OCI-LY3 (cell line): Measurements from ENCODE around the gene NOL11.

Source experiments
- CTCF ChIP-seq: fragments of 200-600, 300-600 bp; sonication (generic); IDR thresholded peaks from 2 replicates; pipeline ENCODE4 v1.5.1; 2014; ENCODE audit warnings: antibody characterized with exemption, low read length, low read depth
- EZH2phosphoT487 ChIP-seq: fragments of 200-600 bp; shearing (Covaris generic); IDR thresholded peaks from 2 replicates; pipeline ENCODE4 v1.6.1; 2018; ENCODE audit warnings: antibody characterized with exemption, mixed run types, low read depth

- no peak for TF ChIP-seq CTCF
- no peak for TF ChIP-seq EZH2phosphoT487
Measured at GRCh38 chr17:67696347-67696746, 21.4 kb upstream of the NOL11 start.
